Measurements from ENCODE around the gene MRPL55. TPM values are rescaled to one million over a fixed set of nuclear protein-coding genes. Genes with fewer than 3 reads are reported as not detected.

Gene MRPL55
- total and polyA plus RNA-seq, 2 of the 13 experiments (the other 11 are each of a cell fraction or from before 2014, with no cell fraction given) = 58.6 to 92.9 TPM

DNA sequence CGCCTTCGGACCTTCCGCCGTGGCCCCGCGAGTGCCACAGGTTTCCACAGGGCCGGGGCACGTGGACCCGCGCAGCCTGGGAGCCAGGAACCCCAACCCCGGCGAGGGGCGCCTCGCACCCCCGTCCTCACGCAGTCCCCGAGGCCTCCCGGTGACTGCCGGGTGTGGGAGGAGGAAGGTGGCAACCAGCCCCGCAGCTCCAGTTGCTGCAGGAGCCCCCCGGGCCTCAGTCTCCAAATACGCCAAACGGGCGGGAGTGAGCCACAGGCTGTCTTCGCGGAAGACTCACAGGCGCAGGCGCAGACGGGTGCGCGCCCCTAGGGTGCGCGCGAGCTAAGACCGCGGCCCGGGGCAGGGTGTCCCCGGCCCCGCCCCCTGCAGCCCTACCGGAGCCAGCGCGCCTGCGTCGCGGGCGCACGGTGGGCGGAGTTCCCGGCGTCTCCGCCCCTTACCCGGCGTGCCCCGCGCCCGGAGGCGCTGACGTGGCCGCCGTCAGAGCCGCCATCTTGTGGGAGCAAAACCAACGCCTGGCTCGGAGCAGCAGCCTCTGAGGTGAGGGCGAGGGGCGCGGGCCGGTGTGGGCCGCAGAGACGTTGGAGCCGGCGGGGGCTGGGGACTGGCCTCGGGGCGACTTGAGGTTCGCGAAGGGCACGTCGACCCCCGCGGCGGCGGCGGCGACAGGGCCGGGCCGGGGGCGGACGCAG, 26.7 kb downstream of the MRPL55 start, which contains the start of gene ARF1 (continued):
- TF ChIP-seq ZNF24 (IDR thresholded peaks at IDR 0.05) = no peak
- no peak for TF ChIP-seq PAX8 (CRISPR knock-in tag; IDR thresholded peaks at IDR 0.05; ENCODE audit: borderline replicate concordance)
- TF ChIP-seq MED8 (CRISPR knock-in tag; IDR thresholded peaks at IDR 0.05; ENCODE audit: insufficient replicate concordance) = no peak
- peak; percentile 94 for TF ChIP-seq ZC3H13 (CRISPR knock-in tag; IDR thresholded peaks at IDR 0.05)
- no peak for TF ChIP-seq ATM (IDR thresholded peaks at IDR 0.05; ENCODE audit: borderline replicate concordance)
- peak; percentile 68; the same call in 1 of the 2 replicates for TF ChIP-seq ZNF761 (CRISPR knock-in tag; conservative IDR thresholded peaks at IDR 0.05)
- TF ChIP-seq ZNF614 (CRISPR knock-in tag; IDR thresholded peaks at IDR 0.05; ENCODE audit: borderline replicate concordance) = no peak; the same call in 1 of the 2 replicates
- TF ChIP-seq, protein P1, sequence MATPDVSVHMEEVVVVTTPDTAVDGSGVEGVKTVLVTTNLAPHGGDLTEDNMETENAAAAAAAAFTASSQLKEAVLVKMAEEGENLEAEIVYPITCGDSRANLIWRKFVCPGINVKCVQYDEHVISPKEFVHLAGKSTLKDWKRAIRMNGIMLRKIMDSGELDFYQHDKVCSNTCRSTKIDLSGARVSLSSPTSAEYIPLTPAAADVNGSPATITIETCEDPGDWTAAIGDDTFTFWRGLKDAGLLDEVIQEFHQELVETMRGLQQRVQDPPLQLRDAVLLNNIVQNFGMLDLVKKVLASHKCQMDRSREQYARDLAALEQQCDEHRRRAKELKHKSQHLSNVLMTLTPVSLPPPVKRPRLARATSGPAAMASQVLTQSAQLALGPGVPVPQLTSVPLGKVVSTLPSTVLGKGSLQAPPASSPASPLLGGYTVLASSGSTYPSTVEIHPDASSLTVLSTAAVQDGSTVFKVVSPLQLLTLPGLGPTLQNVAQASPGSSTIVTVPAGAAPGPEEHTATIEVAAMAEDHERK (CRISPR knock-in tag; IDR thresholded peaks at IDR 0.05; ENCODE audit: low read depth) = 0 out of 2 replicates have a peak, but pooled peaks have one; percentile 48
- TF ChIP-seq EHMT2 (IDR thresholded peaks at IDR 0.05; ENCODE audit: borderline replicate concordance, low read depth, low read length) = no peak
- TF ChIP-seq MIER3 (CRISPR knock-in tag; IDR thresholded peaks at IDR 0.05; ENCODE audit: borderline replicate concordance) = no peak
- no peak for TF ChIP-seq SATB2 (CRISPR knock-in tag; IDR thresholded peaks at IDR 0.05)
- no peak for TF ChIP-seq ZNF777 (CRISPR knock-in tag; IDR thresholded peaks at IDR 0.05)
- no peak for TF ChIP-seq IKZF1 (IDR thresholded peaks at IDR 0.05)
- TF ChIP-seq FOXJ3 (CRISPR knock-in tag; IDR thresholded peaks at IDR 0.05; ENCODE audit: borderline replicate concordance) = no peak
- TF ChIP-seq, protein P2, sequence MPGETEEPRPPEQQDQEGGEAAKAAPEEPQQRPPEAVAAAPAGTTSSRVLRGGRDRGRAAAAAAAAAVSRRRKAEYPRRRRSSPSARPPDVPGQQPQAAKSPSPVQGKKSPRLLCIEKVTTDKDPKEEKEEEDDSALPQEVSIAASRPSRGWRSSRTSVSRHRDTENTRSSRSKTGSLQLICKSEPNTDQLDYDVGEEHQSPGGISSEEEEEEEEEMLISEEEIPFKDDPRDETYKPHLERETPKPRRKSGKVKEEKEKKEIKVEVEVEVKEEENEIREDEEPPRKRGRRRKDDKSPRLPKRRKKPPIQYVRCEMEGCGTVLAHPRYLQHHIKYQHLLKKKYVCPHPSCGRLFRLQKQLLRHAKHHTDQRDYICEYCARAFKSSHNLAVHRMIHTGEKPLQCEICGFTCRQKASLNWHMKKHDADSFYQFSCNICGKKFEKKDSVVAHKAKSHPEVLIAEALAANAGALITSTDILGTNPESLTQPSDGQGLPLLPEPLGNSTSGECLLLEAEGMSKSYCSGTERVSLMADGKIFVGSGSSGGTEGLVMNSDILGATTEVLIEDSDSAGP (CRISPR knock-in tag; IDR thresholded peaks at IDR 0.05; ENCODE audit: borderline replicate concordance) = no peak; the same call in 1 of the 2 replicates
- no peak for TF ChIP-seq ZNF850 (CRISPR knock-in tag; conservative IDR thresholded peaks at IDR 0.05)
- TF ChIP-seq MBD4 (IDR thresholded peaks at IDR 0.05; ENCODE audit: borderline replicate concordance, low read length) = no peak
- TF ChIP-seq RFX3 (CRISPR knock-in tag; IDR thresholded peaks at IDR 0.05) = no peak
- TF ChIP-seq, protein P3, sequence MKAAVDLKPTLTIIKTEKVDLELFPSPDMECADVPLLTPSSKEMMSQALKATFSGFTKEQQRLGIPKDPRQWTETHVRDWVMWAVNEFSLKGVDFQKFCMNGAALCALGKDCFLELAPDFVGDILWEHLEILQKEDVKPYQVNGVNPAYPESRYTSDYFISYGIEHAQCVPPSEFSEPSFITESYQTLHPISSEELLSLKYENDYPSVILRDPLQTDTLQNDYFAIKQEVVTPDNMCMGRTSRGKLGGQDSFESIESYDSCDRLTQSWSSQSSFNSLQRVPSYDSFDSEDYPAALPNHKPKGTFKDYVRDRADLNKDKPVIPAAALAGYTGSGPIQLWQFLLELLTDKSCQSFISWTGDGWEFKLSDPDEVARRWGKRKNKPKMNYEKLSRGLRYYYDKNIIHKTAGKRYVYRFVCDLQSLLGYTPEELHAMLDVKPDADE (CRISPR knock-in tag; IDR thresholded peaks at IDR 0.05) = no peak; the same call in 1 of the 2 replicates
- TF ChIP-seq GABPA (IDR thresholded peaks at IDR 0.05; ENCODE audit: low read depth, low read length) = no peak
- no peak for TF ChIP-seq GABPA (CRISPR knock-in tag; IDR thresholded peaks at IDR 0.05; ENCODE audit: low read depth)
- TF ChIP-seq ZFP37 (CRISPR knock-in tag; IDR thresholded peaks at IDR 0.05; ENCODE audit: borderline replicate concordance) = no peak
- no peak for TF ChIP-seq EZH2 (conservative IDR thresholded peaks at IDR 0.05; ENCODE audit: low read depth, low read length)
- no peak for TF ChIP-seq ZNF484 (CRISPR knock-in tag; IDR thresholded peaks at IDR 0.05; ENCODE audit: borderline replicate concordance, low read depth)
- no peak for TF ChIP-seq SETDB1 (CRISPR knock-in tag; IDR thresholded peaks at IDR 0.05; ENCODE audit: borderline replicate concordance)
- no peak for TF ChIP-seq ZNF549 (CRISPR knock-in tag; IDR thresholded peaks at IDR 0.05)
- TF ChIP-seq KLF11 (CRISPR knock-in tag; IDR thresholded peaks at IDR 0.05) = no peak
- TF ChIP-seq ZNF431 (CRISPR knock-in tag; IDR thresholded peaks at IDR 0.05; ENCODE audit: borderline replicate concordance, low read depth) = 0 out of 2 replicates have a peak, but pooled peaks have one; percentile 22
- TF ChIP-seq SMAD9 (CRISPR knock-in tag; IDR thresholded peaks at IDR 0.05) = no peak

Data from HepG2 (cell line).